Measurements from ENCODE around the gene RPS19BP1.
A peak's percentile ranks its signal among the peaks of the same experiment; 100 is the strongest.

The RPS19BP1 gene

GRCh38 chr22:39496131-39496838 lies 36.3 kb downstream of the RPS19BP1 start:
- Mint-ChIP-seq H3K27me3 (no peaks in the 10 kb centered on the region), H3K9me3 (no peaks in the 10 kb centered on the region), H3K4me3 (no peak overlapping the region), H3K27ac (no peak overlapping the region), H3K4me1 (peaks cover 30% of the 10 kb centered on the region)
- DNase-seq (peak; percentile 47 to 54), ATAC-seq (peak; percentile 84)

- ATAC-seq (no peak), DNase-seq (no peak)
- Mint-ChIP-seq H3K9me3 (no peaks in the 10 kb centered on the region), H3K4me3 (no peak overlapping the region), H3K27me3 (no peaks in the 10 kb centered on the region), H3K4me1 (peaks cover 40% of the 10 kb centered on the region), H3K27ac (peak overlapping the region in 1 of 2 donors; percentile 43)
Observed at GRCh38 chr22:39494471-39495120, 38.0 kb downstream of the RPS19BP1 start.

- no peak overlapping the region for H3K4me3 Mint-ChIP-seq
- ATAC-seq (no peak), DNase-seq (no peak)
- no peaks in the 10 kb centered on the region for H3K27me3 Mint-ChIP-seq
- peaks cover 47% of the 10 kb centered on the region for H3K4me1 Mint-ChIP-seq
- H3K27ac Mint-ChIP-seq = no peak overlapping the region
- H3K9me3 Mint-ChIP-seq = no peaks in the 10 kb centered on the region
Observed at GRCh38 chr22:39493759-39494158, 38.8 kb downstream of the RPS19BP1 start.

- Mint-ChIP-seq H3K9me3 (no peaks in the 10 kb centered on the region), H3K4me1 (peaks cover 43% of the 10 kb centered on the region), H3K27me3 (no peaks in the 10 kb centered on the region), H3K27ac (no peak overlapping the region), H3K4me3 (no peak overlapping the region)
- ATAC-seq (no peak), DNase-seq (no peak)
Observed at GRCh38 chr22:39492186-39492585, 40.4 kb downstream of the RPS19BP1 start.

GRCh38 chr22:39491696-39492095 lies 40.9 kb downstream of the RPS19BP1 start:
- Mint-ChIP-seq H3K9me3 (no peaks in the 10 kb centered on the region), H3K27ac (no peak overlapping the region), H3K4me1 (peaks cover 39% of the 10 kb centered on the region), H3K27me3 (no peaks in the 10 kb centered on the region), H3K4me3 (no peak overlapping the region)
- ATAC-seq (no peak), DNase-seq (no peak)

- peaks cover 33% of the 10 kb centered on the region for H3K4me1 Mint-ChIP-seq
- no peak for DNase-seq
- H3K9me3 Mint-ChIP-seq = no peaks in the 10 kb centered on the region
- H3K4me3 Mint-ChIP-seq = no peak overlapping the region
- ATAC-seq = no peak
- no peak overlapping the region for H3K27ac Mint-ChIP-seq
- H3K27me3 Mint-ChIP-seq = no peaks in the 10 kb centered on the region
Observed at GRCh38 chr22:39490966-39491680, 41.4 kb downstream of the RPS19BP1 start.

- Mint-ChIP-seq H3K4me3 (peak overlapping the region; percentile 65 to 69), H3K27ac (peak overlapping the region in 1 of 2 donors; percentile 58), H3K9me3 (no peaks in the 10 kb centered on the region), H3K4me1 (peaks cover 30% of the 10 kb centered on the region), H3K27me3 (no peaks in the 10 kb centered on the region)
- ATAC-seq (peak; percentile 98), DNase-seq (peak; percentile 66 to 84)
Observed at GRCh38 chr22:39490135-39490798, 42.3 kb downstream of the RPS19BP1 start.

- H3K27me3 Mint-ChIP-seq = no peaks in the 10 kb centered on the region
- ATAC-seq = no peak
- peaks cover 23% of the 10 kb centered on the region for H3K4me1 Mint-ChIP-seq
- peak overlapping the region; percentile 52 to 59 for H3K27ac Mint-ChIP-seq
- H3K4me3 Mint-ChIP-seq = peak overlapping the region; percentile 65 to 69
- H3K9me3 Mint-ChIP-seq = no peaks in the 10 kb centered on the region
- no peak for DNase-seq
Observed at GRCh38 chr22:39489094-39490068, 43.2 kb downstream of the RPS19BP1 start.

- no peaks in the 10 kb centered on the region for H3K27me3 Mint-ChIP-seq
- H3K27ac Mint-ChIP-seq = no peak overlapping the region
- no peaks in the 10 kb centered on the region for H3K9me3 Mint-ChIP-seq
- no peak overlapping the region for H3K4me3 Mint-ChIP-seq
- peaks cover 23% of the 10 kb centered on the region for H3K4me1 Mint-ChIP-seq
- no peak for DNase-seq
- no peak for ATAC-seq
Observed at GRCh38 chr22:39488563-39489083, 43.9 kb downstream of the RPS19BP1 start.

- no peaks in the 10 kb centered on the region for H3K9me3 Mint-ChIP-seq
- peaks cover 23% of the 10 kb centered on the region for H3K4me1 Mint-ChIP-seq
- DNase-seq (no peak), ATAC-seq (no peak)
- H3K4me3 Mint-ChIP-seq = no peak overlapping the region
- H3K27me3 Mint-ChIP-seq = no peaks in the 10 kb centered on the region
- no peak overlapping the region for H3K27ac Mint-ChIP-seq
Observed at GRCh38 chr22:39487826-39488520, 44.6 kb downstream of the RPS19BP1 start.

- Mint-ChIP-seq H3K9me3 (no peaks in the 10 kb centered on the region), H3K4me1 (peaks cover 23% of the 10 kb centered on the region), H3K27me3 (no peaks in the 10 kb centered on the region), H3K4me3 (no peak overlapping the region), H3K27ac (no peak overlapping the region)
- DNase-seq (no peak), ATAC-seq (no peak)
Observed at GRCh38 chr22:39486951-39487825, 45.4 kb downstream of the RPS19BP1 start.

GRCh38 chr22:39482768-39483167 lies 49.8 kb downstream of the RPS19BP1 start:
- Mint-ChIP-seq H3K27me3 (no peaks in the 10 kb centered on the region), H3K27ac (no peak overlapping the region), H3K4me1 (no peaks in the 10 kb centered on the region), H3K9me3 (no peaks in the 10 kb centered on the region), H3K4me3 (no peak overlapping the region)
- no peak for DNase-seq
- ATAC-seq = no peak

- no peak for DNase-seq
- Mint-ChIP-seq H3K9me3 (no peaks in the 10 kb centered on the region), H3K27me3 (no peaks in the 10 kb centered on the region), H3K4me3 (no peak overlapping the region), H3K4me1 (no peaks in the 10 kb centered on the region), H3K27ac (no peak overlapping the region)
- no peak for ATAC-seq
Observed at GRCh38 chr22:39481595-39481994, 51.0 kb downstream of the RPS19BP1 start.
